ENCODE results near the gene NATD1. TPM values are rescaled to one million over a fixed set of nuclear protein-coding genes. Genes with fewer than 3 reads are reported as not detected.

NATD1 gene
- total and polyA plus RNA-seq, 3 donors from 2014 or later: 12.1 to 20.0 (median 17.9) TPM

GRCh38 chr17:21275579-21276263, 22.5 kb upstream of the NATD1 start:
- H3K27ac ChIP-seq: no peak overlapping the region
- peak overlapping the region; percentile 50 to 63 for H3K4me3 ChIP-seq
- TF ChIP-seq POLR2A (IDR thresholded peaks at IDR 0.05): no peak
- TF ChIP-seq CTCF (IDR thresholded peaks at IDR 0.05): no peak
- peak; percentile 96 for DNase-seq
- H3K27me3 ChIP-seq: no peaks in the 10 kb centered on the region
- intact Hi-C loops (cut with DNase I; ENCODE audit: low total_unique reads): no loop called here
- no peaks in the 10 kb centered on the region for H3K36me3 ChIP-seq (ENCODE audit: low read depth, missing control alignments)
- H3K4me1 ChIP-seq: peaks cover 8% of the 10 kb centered on the region
- WGBS, 2 donors: 0 to 1% methylated on average over 8 to 42 of the region's 52 CpGs
- H3K9me3 ChIP-seq: no peaks in the 10 kb centered on the region

- no peak for TF ChIP-seq POLR2A (IDR thresholded peaks at IDR 0.05)
- no peak for TF ChIP-seq CTCF (IDR thresholded peaks at IDR 0.05)
- DNase-seq: no peak
- H3K9me3 ChIP-seq: no peaks in the 10 kb centered on the region
- H3K36me3 ChIP-seq (ENCODE audit: low read depth, missing control alignments): no peaks in the 10 kb centered on the region
- WGBS, 2 donors: 15 to 17% methylated on average over 16 to 17 of the region's 20 CpGs
- H3K4me3 ChIP-seq: peak overlapping the region; percentile 50 to 63
- peaks cover 8% of the 10 kb centered on the region for H3K4me1 ChIP-seq
- no peak overlapping the region for H3K27ac ChIP-seq
- intact Hi-C loops (cut with DNase I; ENCODE audit: low total_unique reads): no loop called here
- no peaks in the 10 kb centered on the region for H3K27me3 ChIP-seq
These were observed 21.9 kb upstream of the NATD1 start for GRCh38 chr17:21275047-21275578.

- intact Hi-C loops (cut with DNase I; ENCODE audit: low total_unique reads): no loop called here
- no peaks in the 10 kb centered on the region for H3K9me3 ChIP-seq
- no peaks in the 10 kb centered on the region for H3K27me3 ChIP-seq
- no peak overlapping the region for H3K4me3 ChIP-seq
- no peak for DNase-seq
- TF ChIP-seq CTCF (IDR thresholded peaks at IDR 0.05) (no peak), POLR2A (IDR thresholded peaks at IDR 0.05) (no peak)
- WGBS, 2 donors: 79 to 82% methylated on average over 10 to 14 of the region's 14 CpGs
- H3K4me1 ChIP-seq: peaks cover 8% of the 10 kb centered on the region
- no peaks in the 10 kb centered on the region for H3K36me3 ChIP-seq (ENCODE audit: low read depth, missing control alignments)
- no peak overlapping the region for H3K27ac ChIP-seq
These were observed 19.9 kb upstream of the NATD1 start for GRCh38 chr17:21272881-21273792.

- WGBS, 2 donors: 85 to 100% methylated on average over 3 of the region's 3 CpGs
- no peak for DNase-seq
- no peaks in the 10 kb centered on the region for H3K36me3 ChIP-seq (ENCODE audit: low read depth, missing control alignments)
- H3K9me3 ChIP-seq: no peaks in the 10 kb centered on the region
- H3K27ac ChIP-seq: no peak overlapping the region
- H3K4me1 ChIP-seq: peaks cover 8% of the 10 kb centered on the region
- H3K27me3 ChIP-seq: no peaks in the 10 kb centered on the region
- no peak overlapping the region for H3K4me3 ChIP-seq
- no peak for TF ChIP-seq CTCF (IDR thresholded peaks at IDR 0.05)
- no peak for TF ChIP-seq POLR2A (IDR thresholded peaks at IDR 0.05)
- intact Hi-C loops (cut with DNase I; ENCODE audit: low total_unique reads): no loop called here
These were observed 19.0 kb upstream of the NATD1 start for GRCh38 chr17:21272250-21272649.
